Liver (tissue), 3 donors: ENCODE data around the gene PVALEF.

Experiments
- ATF3 ChIP-seq: IDR thresholded peaks from 2 replicates; pipeline ENCODE4 v1.6.1; 2016; ENCODE audit warnings: antibody characterized with exemption
- CTCF ChIP-seq: fragments of 150-350 bp; IDR thresholded peaks from 2 replicates; pipeline ENCODE4 v1.5.1; 2017; ENCODE audit warnings: improper control_type of control experiment, low read depth, low read length; ENCODE audit not compliant: missing input control
- EGR1 ChIP-seq, 2 donors: IDR thresholded peaks; 2 replicates each; pipeline ENCODE4 v1.6.1; 2016 to 2018; ENCODE audit warnings: antibody characterized with exemption in 2 of 2, low read depth in 2 of 2
- FOXA1 ChIP-seq: IDR thresholded peaks from 2 replicates; pipeline ENCODE4 v1.6.1; 2016; ENCODE audit warnings: antibody characterized with exemption
- HNF4G ChIP-seq: IDR thresholded peaks from 2 replicates; pipeline ENCODE4 v1.6.1; 2016; ENCODE audit warnings: antibody characterized with exemption
- JUND ChIP-seq, 2 donors: IDR thresholded peaks; 2 replicates each; pipeline ENCODE4 v1.6.1; 2016; ENCODE audit warnings: antibody characterized with exemption in 2 of 2
- MAX ChIP-seq: IDR thresholded peaks from 2 replicates; pipeline ENCODE4 v1.6.1; 2016; ENCODE audit warnings: antibody characterized with exemption
- RAD21 ChIP-seq, 2 donors: IDR thresholded peaks; 2 replicates each; pipeline ENCODE4 v1.6.1; 2016; ENCODE audit warnings: antibody characterized with exemption in 2 of 2, mild to moderate bottlenecking in 2 of 2
- donor health status: healthy.
- donor health status: healthy.

- TF ChIP-seq CTCF (no peak), MAX (no peak), FOXA1 (no peak), ATF3 (no peak), EGR1 (IDR thresholded peaks at IDR 0.05; ENCODE audit: low read depth in 2 of 2) (no peak), HNF4G (no peak), RAD21 (IDR thresholded peaks at IDR 0.05) (no peak), JUND (IDR thresholded peaks at IDR 0.05) (no peak)
Observed at GRCh38 chr17:81213978-81214377, 48.7 kb downstream of the PVALEF start.
